ENCODE results near the gene RGS4. TPM values are rescaled to one million over a fixed set of nuclear protein-coding genes. Genes with fewer than 3 reads are reported as not detected.

The RGS4 gene
- total RNA-seq, result not detected

- DNase-seq (no peak), ATAC-seq (no peak)
- Mint-ChIP-seq H3K9me3 (ENCODE audit: low read depth) (no peaks in the 10 kb centered on the region), H3K4me1 (peaks cover 2% of the 10 kb centered on the region), H3K4me3 (no peak within 1 kb of the TSS), H3K27ac (no peak within 1 kb of the TSS), H3K36me3 (ENCODE audit: low read depth) (no peaks in the 10 kb centered on the region), H3K27me3 (peaks cover 47% of the 10 kb centered on the region)
- CTCF ChIA-PET, result interaction anchor here (1.2 to 1.6 kb wide), 4 partner anchors 12 to 246 kb away, joined by 3 to 4 read pairs (median 4); no protein-coding TSS in a partner anchor
- intact Hi-C loops (cut with DNase I, micrococcal nuclease), result no loop called here
- POLR2A ChIA-PET, result no interaction called here
These were observed at the start of gene RGS4 for GRCh38 chr1:163069142-163069541. Gene RGS4, plus strand, starts transcription at chr1:163069361. Its CDS starts 124 bp downstream, at chr1:163069485.

GRCh38 chr1:163022129-163022528 is 47.0 kb upstream of the RGS4 start:
- ATAC-seq (no peak), DNase-seq (no peak)
- Mint-ChIP-seq H3K27ac (no peak overlapping the region), H3K9me3 (ENCODE audit: low read depth) (peaks cover 12% of the 10 kb centered on the region), H3K4me1 (no peaks in the 10 kb centered on the region), H3K4me3 (no peak overlapping the region), H3K27me3 (peaks cover 12% of the 10 kb centered on the region), H3K36me3 (ENCODE audit: low read depth) (peaks cover 5% of the 10 kb centered on the region)
- ChIA-PET POLR2A (no interaction called here), CTCF (no interaction called here)
- intact Hi-C loops (cut with DNase I, micrococcal nuclease), result no loop called here

- Mint-ChIP-seq H3K27ac (no peak overlapping the region), H3K4me1 (no peaks in the 10 kb centered on the region), H3K27me3 (peaks cover 12% of the 10 kb centered on the region), H3K9me3 (ENCODE audit: low read depth) (peaks cover 7% of the 10 kb centered on the region), H3K4me3 (no peak overlapping the region), H3K36me3 (ENCODE audit: low read depth) (peaks cover 2% of the 10 kb centered on the region)
- ChIA-PET CTCF (interaction anchor here (0.6 to 0.9 kb wide), 2 partner anchors 118 to 174 kb away, joined by 3 to 4 read pairs; no protein-coding TSS in a partner anchor), POLR2A (no interaction called here)
- no peak for ATAC-seq
- no peak for DNase-seq
- intact Hi-C loops (cut with DNase I, micrococcal nuclease), result no loop called here
These were observed 41.6 kb upstream of the RGS4 start for GRCh38 chr1:163027610-163028009.

- H3K36me3 Mint-ChIP-seq (ENCODE audit: low read depth), result no peaks in the 10 kb centered on the region
- no peak overlapping the region for H3K4me3 Mint-ChIP-seq
- no peak for DNase-seq
- H3K4me1 Mint-ChIP-seq, result no peaks in the 10 kb centered on the region
- H3K9me3 Mint-ChIP-seq (ENCODE audit: low read depth), result no peaks in the 10 kb centered on the region
- ChIA-PET CTCF (interaction anchor here (1.0 kb wide), 1 partner anchor 11 kb away, joined by 3 read pairs; no protein-coding TSS in a partner anchor), POLR2A (no interaction called here)
- H3K27ac Mint-ChIP-seq, result no peak overlapping the region
- peaks cover 20% of the 10 kb centered on the region for H3K27me3 Mint-ChIP-seq
- no peak for ATAC-seq
- intact Hi-C loops (cut with DNase I, micrococcal nuclease), result no loop called here
These were observed 39.3 kb upstream of the RGS4 start for GRCh38 chr1:163029901-163030300.

GRCh38 chr1:163035446-163036249 is 33.5 kb upstream of the RGS4 start:
- DNase-seq (no peak), ATAC-seq (no peak)
- H3K27ac Mint-ChIP-seq, result no peak overlapping the region
- no peaks in the 10 kb centered on the region for H3K36me3 Mint-ChIP-seq (ENCODE audit: low read depth)
- H3K4me3 Mint-ChIP-seq, result no peak overlapping the region
- intact Hi-C loops (cut with DNase I, micrococcal nuclease), result no loop called here
- no peaks in the 10 kb centered on the region for H3K4me1 Mint-ChIP-seq
- ChIA-PET CTCF (no interaction called here), POLR2A (no interaction called here)
- peaks cover 8% of the 10 kb centered on the region for H3K27me3 Mint-ChIP-seq
- no peaks in the 10 kb centered on the region for H3K9me3 Mint-ChIP-seq (ENCODE audit: low read depth)

GRCh38 chr1:163036671-163037070 is 32.5 kb upstream of the RGS4 start:
- ChIA-PET CTCF (no interaction called here), POLR2A (no interaction called here)
- Mint-ChIP-seq H3K27ac (no peak overlapping the region), H3K27me3 (peaks cover 9% of the 10 kb centered on the region), H3K4me1 (no peaks in the 10 kb centered on the region), H3K4me3 (no peak overlapping the region), H3K36me3 (ENCODE audit: low read depth) (no peaks in the 10 kb centered on the region), H3K9me3 (ENCODE audit: low read depth) (no peaks in the 10 kb centered on the region)
- intact Hi-C loops (cut with DNase I, micrococcal nuclease), result no loop called here
- DNase-seq (no peak), ATAC-seq (no peak)

GRCh38 chr1:163038928-163039706 is 30.0 kb upstream of the RGS4 start:
- no peaks in the 10 kb centered on the region for H3K36me3 Mint-ChIP-seq (ENCODE audit: low read depth)
- peaks cover 4% of the 10 kb centered on the region for H3K27me3 Mint-ChIP-seq
- H3K4me1 Mint-ChIP-seq, result no peaks in the 10 kb centered on the region
- H3K9me3 Mint-ChIP-seq (ENCODE audit: low read depth), result no peaks in the 10 kb centered on the region
- no peak overlapping the region for H3K4me3 Mint-ChIP-seq
- intact Hi-C loops (cut with DNase I, micrococcal nuclease), result no loop called here
- ChIA-PET POLR2A (no interaction called here), CTCF (interaction anchor here (1.1 kb wide), 1 partner anchor 140 kb away, joined by 3 read pairs; no protein-coding TSS in a partner anchor)
- DNase-seq, result no peak
- H3K27ac Mint-ChIP-seq, result no peak overlapping the region
- no peak for ATAC-seq

GRCh38 chr1:163039707-163040093 is 29.5 kb upstream of the RGS4 start:
- ATAC-seq (no peak), DNase-seq (no peak)
- no peak overlapping the region for H3K27ac Mint-ChIP-seq
- intact Hi-C loops (cut with DNase I, micrococcal nuclease), result no loop called here
- ChIA-PET POLR2A (no interaction called here), CTCF (interaction anchor here (1.1 kb wide), 1 partner anchor 140 kb away, joined by 3 read pairs; no protein-coding TSS in a partner anchor)
- no peaks in the 10 kb centered on the region for H3K9me3 Mint-ChIP-seq (ENCODE audit: low read depth)
- no peak overlapping the region for H3K4me3 Mint-ChIP-seq
- H3K4me1 Mint-ChIP-seq, result no peaks in the 10 kb centered on the region
- H3K36me3 Mint-ChIP-seq (ENCODE audit: low read depth), result no peaks in the 10 kb centered on the region
- peaks cover 6% of the 10 kb centered on the region for H3K27me3 Mint-ChIP-seq

GRCh38 chr1:163046071-163046470 is 23.1 kb upstream of the RGS4 start:
- ATAC-seq (no peak), DNase-seq (no peak)
- no peaks in the 10 kb centered on the region for H3K36me3 Mint-ChIP-seq (ENCODE audit: low read depth)
- no peaks in the 10 kb centered on the region for H3K4me1 Mint-ChIP-seq
- H3K9me3 Mint-ChIP-seq (ENCODE audit: low read depth), result no peaks in the 10 kb centered on the region
- intact Hi-C loops (cut with DNase I, micrococcal nuclease), result no loop called here
- ChIA-PET CTCF (no interaction called here), POLR2A (no interaction called here)
- H3K27me3 Mint-ChIP-seq, result peaks cover 21% of the 10 kb centered on the region
- no peak overlapping the region for H3K27ac Mint-ChIP-seq
- H3K4me3 Mint-ChIP-seq, result no peak overlapping the region

- Mint-ChIP-seq H3K4me3 (no peak overlapping the region), H3K4me1 (no peaks in the 10 kb centered on the region), H3K27me3 (peaks cover 17% of the 10 kb centered on the region), H3K9me3 (ENCODE audit: low read depth) (no peaks in the 10 kb centered on the region), H3K27ac (no peak overlapping the region), H3K36me3 (ENCODE audit: low read depth) (no peaks in the 10 kb centered on the region)
- DNase-seq (no peak), ATAC-seq (no peak)
- intact Hi-C loops (cut with DNase I, micrococcal nuclease), result no loop called here
- POLR2A ChIA-PET, result no interaction called here
- CTCF ChIA-PET, result no interaction called here
These were observed 21.1 kb upstream of the RGS4 start for GRCh38 chr1:163047951-163048659.

- ChIA-PET POLR2A (no interaction called here), CTCF (no interaction called here)
- Mint-ChIP-seq H3K4me3 (no peak overlapping the region), H3K36me3 (ENCODE audit: low read depth) (no peaks in the 10 kb centered on the region), H3K27me3 (peaks cover 24% of the 10 kb centered on the region), H3K9me3 (ENCODE audit: low read depth) (no peaks in the 10 kb centered on the region), H3K27ac (no peak overlapping the region), H3K4me1 (no peaks in the 10 kb centered on the region)
- DNase-seq, result no peak
- ATAC-seq, result no peak
- intact Hi-C loops (cut with DNase I, micrococcal nuclease), result no loop called here
These were observed 20.3 kb upstream of the RGS4 start for GRCh38 chr1:163048869-163049268.
